Right ventricle myocardium superior (tissue), 1 donor: ENCODE measurements around the gene PTPRE. TPM values are rescaled to one million over a fixed set of nuclear protein-coding genes. Genes with fewer than 3 reads are reported as not detected.
"Not testable (repeated sequence)": the region's sequence is repeated elsewhere in the genome, so short reads cannot be mapped to it uniquely, and the experiment has no call there.

ENCODE experiments used
- ATAC-seq: fragments of 200-7000 bp; cut with Tn5 transposase; one replicate; pipeline ENCODE4 v1.9.1; 2020; ENCODE audit warnings: mild to moderate bottlenecking; ENCODE audit not compliant: poor library complexity
- DNase-seq: peaks from one replicate; pipeline ENCODE4 v3.0.0-alpha.2; 2020
- intact Hi-C: fragments of 100-400 bp; cut with DNase I; formaldehyde crosslinking; loops from one replicate; pipeline ENCODE4 v1.11.2; 2022
- total RNA-seq: library from RNA; stranded (reverse); fragmentation: NEBNext Ultra II Directional; extraction: Animal tissue kit (Norgen Biotek cat#: 25700); gene quantifications from one replicate; pipeline ENCODE4 v1.2.1, GENCODE V29; 2021
- donor health status: DM: no; HTN: yes; CAD: no; lungs with severe emphysema.

The PTPRE gene
- total RNA-seq, 1 donor from 2014 or later, result 16.0 TPM

- DNase-seq, result no peak
- intact Hi-C loops, result no loop called here
- ATAC-seq, result no peak
These were observed 80.8 kb downstream of the PTPRE start for GRCh38 chr10:127987467-127988380.

GRCh38 chr10:127989481-127990012 lies 82.6 kb downstream of the PTPRE start:
- intact Hi-C loops, result no loop called here
- DNase-seq (no peak), ATAC-seq (no peak)

GRCh38 chr10:127990132-127990788 lies 83.4 kb downstream of the PTPRE start:
- intact Hi-C loops, DNase-seq, ATAC-seq: not testable (repeated sequence)

GRCh38 chr10:127990846-127991542 lies 84.1 kb downstream of the PTPRE start:
- intact Hi-C loops, result no loop called here
- DNase-seq (no peak), ATAC-seq (no peak)

- ATAC-seq, result no peak
- intact Hi-C loops, result no loop called here
- DNase-seq, result no peak
These were observed 84.8 kb downstream of the PTPRE start for GRCh38 chr10:127991543-127992255.

- ATAC-seq (no peak), DNase-seq (no peak)
- intact Hi-C loops, result no loop called here
These were observed 85.5 kb downstream of the PTPRE start for GRCh38 chr10:127992376-127992775.

- intact Hi-C loops, result no loop called here
- DNase-seq (no peak), ATAC-seq (no peak)
These were observed 86.3 kb downstream of the PTPRE start for GRCh38 chr10:127993056-127993690.

GRCh38 chr10:127995939-127996338 lies 89.0 kb downstream of the PTPRE start:
- ATAC-seq, result no peak
- intact Hi-C loops, result no loop called here
- no peak for DNase-seq

GRCh38 chr10:127996586-127996985 lies 89.7 kb downstream of the PTPRE start:
- intact Hi-C loops, result no loop called here
- ATAC-seq, result peak; percentile 87

GRCh38 chr10:127997271-127997670 lies 90.4 kb downstream of the PTPRE start:
- DNase-seq (no peak), ATAC-seq (no peak)
- intact Hi-C loops, result no loop called here

More at GRCh38 chr10:127996586-127996985, 89.7 kb downstream of the PTPRE start:
- peak; percentile 73 for DNase-seq

GRCh38 chr10:127997937-127998336 lies 91.0 kb downstream of the PTPRE start:
- ATAC-seq, result no peak

GRCh38 chr10:127998501-127999144 lies 91.7 kb downstream of the PTPRE start:
- DNase-seq (no peak), ATAC-seq (no peak)
- intact Hi-C loops, result no loop called here

More at GRCh38 chr10:127997937-127998336, 91.0 kb downstream of the PTPRE start:
- intact Hi-C loops, result no loop called here
- DNase-seq, result no peak

GRCh38 chr10:127999297-128000129 lies 92.6 kb downstream of the PTPRE start:
- no peak for ATAC-seq
- intact Hi-C loops, result no loop called here
- no peak for DNase-seq

GRCh38 chr10:128000471-128001362 lies 93.8 kb downstream of the PTPRE start:
- intact Hi-C loops, result no loop called here
- peak; percentile 75 for DNase-seq
- peak; percentile 79 for ATAC-seq

- ATAC-seq (no peak), DNase-seq (no peak)
- intact Hi-C loops, result no loop called here
These were observed 94.5 kb downstream of the PTPRE start for GRCh38 chr10:128001363-128001745.

- ATAC-seq (peak; percentile 74), DNase-seq (no peak)
- intact Hi-C loops, result no loop called here
These were observed 94.9 kb downstream of the PTPRE start for GRCh38 chr10:128001849-128002248.
